CD4-positive, alpha-beta T cell treated with Interleukin-15 for 1 hour (primary cell): ENCODE data around the gene BAIAP2L2.

Experiments used
- DNase-seq: peaks from one replicate; pipeline ENCODE4 v3.0.0-alpha.2; 2020

Gene BAIAP2L2

DNA sequence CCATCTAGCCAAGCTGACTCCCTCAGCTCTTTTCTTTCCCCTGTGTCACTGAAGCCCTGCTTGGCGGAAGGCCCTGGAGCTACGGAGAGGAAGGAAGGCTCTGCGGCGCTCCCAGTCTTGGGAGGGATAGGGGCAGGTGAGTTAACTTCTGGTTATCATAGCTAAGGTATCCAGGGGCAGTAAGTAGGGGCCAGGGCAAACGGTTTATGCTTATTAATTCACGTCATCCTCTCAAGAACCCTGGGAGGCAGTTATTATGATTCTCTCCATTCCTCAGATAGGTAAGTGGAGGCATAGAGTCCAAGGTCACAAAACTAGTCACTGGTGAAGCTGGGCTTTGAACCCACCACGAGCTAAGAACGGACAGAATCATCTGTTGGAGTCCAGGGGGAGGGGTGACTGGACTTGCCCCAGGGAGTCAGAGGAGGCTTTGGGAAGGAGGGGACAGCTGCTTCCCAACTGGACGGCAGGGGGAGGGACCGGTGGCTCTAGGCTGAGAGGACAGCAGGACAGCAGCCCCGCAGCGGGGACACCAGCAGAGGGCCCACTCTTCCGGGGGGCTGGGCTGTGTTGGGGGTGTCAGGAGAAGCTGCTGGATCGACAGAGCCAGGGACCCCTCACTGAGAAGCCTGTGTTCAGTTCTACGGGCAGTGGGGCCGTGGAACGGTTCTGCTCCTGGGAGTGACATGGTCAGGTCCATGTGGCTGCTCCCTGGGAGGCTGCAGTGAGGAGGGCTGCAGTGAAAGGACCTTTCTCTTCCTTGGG, 3.5 kb downstream of the BAIAP2L2 start:
- DNase-seq = no peak

- no peak for DNase-seq
Observed at GRCh38 chr22:38104084-38104483, 6.4 kb downstream of the BAIAP2L2 start.

- no peak for DNase-seq
Observed at GRCh38 chr22:38103641-38104040, 6.8 kb downstream of the BAIAP2L2 start.

GRCh38 chr22:38098410-38099249, 11.9 kb downstream of the BAIAP2L2 start:
- no peak for DNase-seq

GRCh38 chr22:38097557-38098409, 12.7 kb downstream of the BAIAP2L2 start:
- no peak for DNase-seq

DNA sequence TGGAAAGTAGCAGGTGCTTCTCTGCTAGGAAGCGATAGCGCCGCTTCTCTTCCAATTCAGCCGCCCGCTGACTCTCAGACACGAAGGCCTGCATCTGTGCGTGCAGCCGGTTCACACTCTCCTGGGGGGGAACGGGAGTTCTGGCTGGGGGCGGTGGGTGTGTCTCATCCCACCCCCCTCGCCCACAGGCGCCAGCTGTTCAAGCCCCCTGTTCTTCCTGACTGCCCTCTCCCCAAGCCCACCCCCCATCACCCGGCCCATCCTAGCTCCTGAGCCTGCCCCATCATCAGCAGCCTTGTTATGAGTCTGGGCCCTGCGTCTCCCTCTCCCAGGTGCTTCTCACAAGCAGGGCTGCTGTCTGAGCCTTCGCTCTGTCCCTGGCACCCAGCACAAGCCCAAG, 13.4 kb downstream of the BAIAP2L2 start:
- no peak for DNase-seq

DNA sequence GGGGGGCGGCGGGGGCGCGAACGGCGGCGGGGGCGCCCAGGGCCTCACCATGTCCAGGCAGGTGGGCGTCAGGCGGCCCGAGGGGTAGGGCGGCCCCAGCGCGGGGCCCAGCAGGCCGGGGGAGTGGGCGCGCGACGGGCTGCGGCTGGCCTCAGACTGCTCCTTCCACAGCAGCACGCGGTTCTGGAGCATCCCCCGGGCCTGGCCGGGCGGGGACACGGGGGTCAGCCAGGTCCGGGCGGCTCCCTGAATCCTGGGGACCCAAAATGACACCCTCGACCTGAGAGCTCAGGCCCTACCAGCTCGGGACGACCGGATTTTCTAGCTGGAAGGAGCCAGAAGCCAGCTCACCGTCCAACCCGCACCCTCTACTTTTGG, 21.0 kb downstream of the BAIAP2L2 start:
- no peak for DNase-seq

- no peak for DNase-seq
Observed at GRCh38 chr22:38088629-38089473, 21.6 kb downstream of the BAIAP2L2 start.

- DNase-seq = no peak
Observed at GRCh38 chr22:38087855-38088254, 22.6 kb downstream of the BAIAP2L2 start.

- no peak for DNase-seq
Observed at GRCh38 chr22:38086942-38087341, 23.5 kb downstream of the BAIAP2L2 start.

DNA sequence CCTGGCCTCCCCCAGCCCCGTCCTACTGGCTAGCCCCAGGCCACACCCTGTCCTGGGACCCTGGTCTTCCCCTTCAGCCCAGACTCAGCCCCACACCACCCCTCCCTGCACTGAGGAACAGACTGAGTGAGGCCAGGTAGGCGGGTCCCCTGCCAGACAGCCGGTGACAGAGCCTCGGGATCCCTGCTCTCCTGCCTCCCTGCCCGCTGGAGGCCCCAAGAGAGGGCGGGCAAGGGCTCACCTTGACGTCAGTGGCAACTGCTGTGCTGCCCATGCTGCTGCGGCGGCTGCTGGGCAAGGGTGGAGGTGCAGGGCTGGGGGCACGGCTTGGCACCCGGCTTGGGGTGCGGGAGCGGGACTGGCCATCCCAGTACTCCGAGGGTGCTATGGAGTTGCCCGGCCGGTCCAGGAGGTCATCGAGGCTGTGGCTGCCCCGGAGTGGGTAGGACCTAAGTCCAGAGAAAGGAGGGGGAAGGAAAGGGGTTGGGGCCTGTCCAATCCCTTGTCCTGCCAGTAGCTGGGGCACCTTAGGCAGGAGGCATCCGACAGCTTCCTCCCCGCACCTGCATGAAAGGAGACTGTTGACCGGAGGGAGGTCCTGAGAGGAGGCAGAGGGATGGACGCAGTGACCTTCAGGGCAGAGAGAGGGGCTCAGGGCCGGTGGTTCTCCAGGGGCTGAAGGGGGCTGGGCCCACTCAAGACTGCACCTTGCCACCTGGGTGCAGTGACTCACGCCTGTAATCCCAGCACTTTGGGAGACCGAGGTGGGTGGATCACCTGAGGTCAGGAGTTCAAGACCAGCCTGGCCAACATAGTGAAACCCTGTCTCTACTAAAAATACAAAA, 24.3 kb downstream of the BAIAP2L2 start:
- no peak for DNase-seq

DNA sequence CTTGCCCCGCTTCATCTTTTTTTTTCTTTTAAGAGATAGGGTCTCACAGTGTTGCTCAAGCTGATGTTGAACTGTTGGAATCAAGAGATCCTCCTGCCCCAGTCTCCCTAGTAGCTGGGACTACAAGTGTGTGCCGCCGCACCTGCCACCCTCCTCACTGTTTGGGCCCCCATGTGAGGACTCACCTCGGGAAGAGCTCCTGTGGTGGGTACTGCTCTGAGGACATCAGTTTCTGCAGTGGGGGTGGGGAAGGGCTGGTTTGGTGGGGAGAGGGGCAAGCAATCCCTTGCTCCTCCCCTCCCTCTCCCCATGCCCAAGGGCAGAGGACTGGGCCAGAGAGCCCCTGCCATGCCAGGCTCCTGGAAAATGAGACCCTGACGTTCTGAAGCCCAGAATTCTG, 25.0 kb downstream of the BAIAP2L2 start:
- no peak for DNase-seq

GRCh38 chr22:38085056-38085455, 25.4 kb downstream of the BAIAP2L2 start:
- DNase-seq = no peak

GRCh38 chr22:38083931-38084631, 26.4 kb downstream of the BAIAP2L2 start, which contains the start of gene SLC16A8:
TSS of gene SLC16A8 (minus strand) at chr22:38084184. CDS start at chr22:38082873, 1,311 bp downstream.
- no peak for DNase-seq

- no peak for DNase-seq
Observed at GRCh38 chr22:38082986-38083710, 27.3 kb downstream of the BAIAP2L2 start.

DNA sequence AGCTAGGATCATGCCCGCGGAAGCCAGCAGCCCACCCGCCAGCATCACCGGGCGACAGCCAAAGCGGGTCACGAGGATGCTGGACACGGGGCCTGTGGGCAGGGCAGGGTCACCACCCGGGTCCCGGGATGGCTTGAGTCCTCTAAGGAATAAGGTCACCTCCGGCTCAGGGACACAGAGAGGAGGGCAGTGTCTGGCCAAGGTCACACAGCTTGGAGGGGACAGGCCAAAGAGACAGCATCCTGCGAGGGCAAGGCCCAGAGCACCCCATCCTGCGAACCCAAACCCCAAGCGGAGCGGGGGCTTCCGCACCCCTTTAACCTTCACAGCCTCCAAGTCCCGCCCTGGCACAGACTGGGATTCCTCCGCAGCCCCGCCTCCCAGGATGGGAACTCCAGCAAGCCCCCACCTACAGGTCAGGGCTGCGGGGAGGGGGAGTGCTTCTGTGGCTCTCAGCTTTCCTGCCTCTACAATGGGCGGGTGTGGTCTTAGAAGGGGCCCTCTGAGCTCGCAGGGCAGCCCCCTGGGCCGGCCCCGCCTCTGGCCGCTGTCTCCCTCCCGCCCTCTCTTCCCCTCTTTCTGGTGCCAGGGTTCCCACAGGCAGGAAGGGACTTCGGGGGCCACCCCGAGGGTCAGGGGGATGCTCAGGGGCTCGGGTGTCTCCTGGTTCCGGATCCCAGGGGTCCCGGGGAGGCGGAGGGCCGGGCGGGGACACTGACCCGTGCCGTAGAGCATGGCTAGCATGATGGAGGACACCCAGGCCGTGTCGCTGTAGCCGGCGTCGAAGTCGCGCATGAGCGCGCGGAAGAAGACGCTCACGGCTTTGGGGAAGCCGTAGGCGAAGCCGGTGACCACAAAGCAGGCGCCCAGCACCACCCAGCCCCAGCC, 28.3 kb downstream of the BAIAP2L2 start:
- DNase-seq = no peak

DNA sequence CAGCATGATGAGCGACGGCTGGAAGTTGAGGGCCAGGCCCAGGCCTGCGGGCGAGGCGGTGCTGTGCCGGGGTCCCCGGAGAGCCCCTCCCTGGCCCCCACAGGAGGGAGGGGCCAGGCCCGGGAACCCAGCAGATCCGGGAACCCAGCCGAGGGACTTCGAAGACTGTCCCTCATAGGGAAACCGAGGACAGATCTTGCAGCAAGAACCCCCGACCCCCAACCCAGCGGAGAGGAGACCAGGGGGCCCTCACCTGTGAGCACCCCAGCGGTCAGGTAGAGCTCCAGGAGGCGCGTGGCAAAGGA, 28.9 kb downstream of the BAIAP2L2 start:
- no peak for DNase-seq

- no peak for DNase-seq
Observed at GRCh38 chr22:38080850-38081635, 29.4 kb downstream of the BAIAP2L2 start.
